Cardiac atrium fibroblast (primary cell): ENCODE measurements around the gene COG8. TPM values are rescaled to one million over a fixed set of nuclear protein-coding genes. Genes with fewer than 3 reads are reported as not detected.

Experiments
- total RNA-seq: library from RNA; depleted of rRNA; stranded (reverse); fragments of >200 nt; gene quantifications from 2 replicates; pipeline ENCODE4 v1.2.3, GENCODE V29; 2015

Gene COG8, protein sequence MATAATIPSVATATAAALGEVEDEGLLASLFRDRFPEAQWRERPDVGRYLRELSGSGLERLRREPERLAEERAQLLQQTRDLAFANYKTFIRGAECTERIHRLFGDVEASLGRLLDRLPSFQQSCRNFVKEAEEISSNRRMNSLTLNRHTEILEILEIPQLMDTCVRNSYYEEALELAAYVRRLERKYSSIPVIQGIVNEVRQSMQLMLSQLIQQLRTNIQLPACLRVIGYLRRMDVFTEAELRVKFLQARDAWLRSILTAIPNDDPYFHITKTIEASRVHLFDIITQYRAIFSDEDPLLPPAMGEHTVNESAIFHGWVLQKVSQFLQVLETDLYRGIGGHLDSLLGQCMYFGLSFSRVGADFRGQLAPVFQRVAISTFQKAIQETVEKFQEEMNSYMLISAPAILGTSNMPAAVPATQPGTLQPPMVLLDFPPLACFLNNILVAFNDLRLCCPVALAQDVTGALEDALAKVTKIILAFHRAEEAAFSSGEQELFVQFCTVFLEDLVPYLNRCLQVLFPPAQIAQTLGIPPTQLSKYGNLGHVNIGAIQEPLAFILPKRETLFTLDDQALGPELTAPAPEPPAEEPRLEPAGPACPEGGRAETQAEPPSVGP
- 33.4 and 53.8 TPM in 2 replicates for total RNA-seq

GRCh38 chr16:69339289-69340094 lies at the start of gene COG8, which contains the start of gene NIP7:
TSS of gene COG8 (minus strand) at chr16:69339564. CDS start at chr16:69339552, 12 bp downstream.
TSS of gene NIP7 (plus strand) at chr16:69339772. CDS start at chr16:69339830, 58 bp downstream.

GRCh38 chr16:69351309-69352027 lies 12.1 kb upstream of the COG8 start, which contains the start of gene TMED6:
TSS of gene TMED6 (minus strand) at chr16:69351786. CDS start at chr16:69351753, 33 bp downstream.

GRCh38 chr16:69330286-69331109 lies 8.9 kb downstream of the COG8 start, which contains the start of gene PDF:
TSS of gene PDF (minus strand) at chr16:69330588. CDS start at chr16:69330570, 18 bp downstream.

GRCh38 chr16:69310653-69311532 lies 28.5 kb downstream of the COG8 start, which contains the start of gene VPS4A:
TSS of gene VPS4A (plus strand) at chr16:69311350. CDS start at chr16:69311512, 162 bp downstream.

Other genes starting within 250 kb of the COG8 start
- under 0.01 and 3.6 TPM in 2 replicates for gene HAS3, start 233.9 kb downstream of the COG8 start, total RNA-seq
- gene CHTF8, start 207.0 kb downstream of the COG8 start, total RNA-seq, result 38.8 and 73.2 TPM in 2 replicates
- 21.1 and 26.2 TPM in 2 replicates for gene UTP4, start 206.9 kb downstream of the COG8 start, total RNA-seq
- gene SNTB2, start 152.4 kb downstream of the COG8 start, total RNA-seq, result 18.3 and 28.2 TPM in 2 replicates
- gene VPS4A, start 28.2 kb downstream of the COG8 start, total RNA-seq, result 27.1 and 31.9 TPM in 2 replicates
- 11.0 and 13.4 TPM in 2 replicates for gene PDF, start 9.0 kb downstream of the COG8 start, total RNA-seq
- gene NIP7, start 208 bp upstream of the COG8 start, total RNA-seq, result 19.6 and 25.8 TPM in 2 replicates
- gene TMED6, start 12.2 kb upstream of the COG8 start, total RNA-seq, result not detected in 2 replicates
- 13.0 and 15.2 TPM in 2 replicates for gene TERF2, start 46.4 kb upstream of the COG8 start, total RNA-seq
- gene CYB5B, start 85.1 kb upstream of the COG8 start, total RNA-seq, result 37.7 and 48.0 TPM in 2 replicates
- gene NFAT5, start 226.4 kb upstream of the COG8 start, total RNA-seq, result 16.0 and 21.8 TPM in 2 replicates